GM18526 (cell line): ENCODE data around the gene SNX19.

Experiments
- POLR2A ChIP-seq: IDR thresholded peaks from 3 replicates; pipeline ENCODE4 v1.6.1; 2011; ENCODE audit not compliant: insufficient read length; ENCODE audit errors: extremely low read depth

SNX19 gene

DNA sequence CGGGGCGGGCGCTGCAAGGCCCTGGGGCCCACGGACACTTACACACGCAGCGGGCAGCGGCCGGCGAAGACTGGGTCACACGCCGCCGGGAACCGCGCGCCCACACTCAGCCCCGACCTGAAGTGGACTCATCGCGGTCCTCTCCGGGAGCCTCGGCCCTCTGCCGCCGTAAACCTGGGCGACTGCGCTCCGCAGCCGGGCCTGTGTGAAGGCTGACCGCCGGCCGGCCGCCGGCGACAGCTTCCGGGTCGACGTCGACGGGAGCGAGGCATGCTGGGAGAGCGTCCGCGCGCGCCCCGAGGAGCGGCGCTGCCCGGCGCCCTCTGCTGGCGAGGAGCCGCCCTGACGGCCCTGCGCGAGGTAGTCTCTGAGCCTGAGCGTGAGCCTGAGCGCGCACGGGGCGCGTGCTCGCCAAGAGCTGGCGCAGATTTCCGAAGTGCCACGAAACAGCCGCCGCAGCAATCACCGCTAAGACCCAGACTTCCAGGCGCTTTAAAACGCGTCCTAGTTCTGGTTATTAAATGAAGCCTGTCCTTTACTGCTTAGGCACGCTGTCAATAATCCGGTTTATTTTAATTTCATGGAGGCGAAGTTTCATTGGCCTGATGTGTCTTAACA lies at the start of gene SNX19:
Gene SNX19 (minus strand): TSS at position 242 of the 618 bp plus-strand sequence. CDS start 540 bp downstream, outside the sequence.
- peak; percentile 88 for TF ChIP-seq POLR2A

- TF ChIP-seq POLR2A, result no peak
Observed at GRCh38 chr11:130964058-130964792, 47.9 kb upstream of the SNX19 start.

DNA sequence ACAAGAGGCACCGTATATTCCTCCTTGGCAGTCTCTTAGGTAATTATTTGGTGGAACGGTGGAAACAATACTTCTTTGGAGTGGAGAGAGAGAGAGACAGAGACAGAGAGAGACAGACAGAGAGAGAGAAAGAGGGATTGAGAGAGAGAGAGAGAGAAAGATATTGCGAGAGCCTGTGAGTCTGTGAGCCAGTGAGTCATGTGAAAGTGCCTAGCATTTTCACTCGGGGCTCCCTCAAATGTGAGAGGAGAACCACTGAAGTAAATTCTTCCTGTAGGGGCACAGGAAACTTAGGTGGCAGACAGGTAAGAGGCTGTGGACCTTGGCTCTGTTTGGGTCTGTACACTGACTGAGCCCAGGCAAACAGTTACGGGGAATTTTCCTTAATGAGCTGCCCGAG lies 31.6 kb upstream of the SNX19 start:
- TF ChIP-seq POLR2A, result no peak

DNA sequence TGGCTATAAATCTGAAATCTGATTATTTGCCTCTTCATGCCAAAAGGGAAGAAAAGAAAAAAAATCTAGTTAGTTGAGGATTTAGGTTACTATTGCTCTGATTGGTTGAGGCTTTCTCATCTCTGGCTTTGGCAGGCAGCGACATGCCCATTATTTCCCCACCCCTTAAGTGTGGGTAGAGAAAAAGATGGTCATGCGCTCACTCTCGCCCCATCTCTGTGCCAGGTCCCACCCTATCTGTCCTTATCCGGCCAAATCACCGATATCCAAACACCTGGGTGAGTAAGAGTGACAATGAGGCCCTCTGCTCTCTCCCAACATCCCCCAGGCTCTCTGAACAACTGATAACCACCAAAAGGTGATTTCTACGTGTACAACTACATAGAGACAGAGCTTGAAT lies 31.2 kb upstream of the SNX19 start:
- TF ChIP-seq POLR2A, result no peak

DNA sequence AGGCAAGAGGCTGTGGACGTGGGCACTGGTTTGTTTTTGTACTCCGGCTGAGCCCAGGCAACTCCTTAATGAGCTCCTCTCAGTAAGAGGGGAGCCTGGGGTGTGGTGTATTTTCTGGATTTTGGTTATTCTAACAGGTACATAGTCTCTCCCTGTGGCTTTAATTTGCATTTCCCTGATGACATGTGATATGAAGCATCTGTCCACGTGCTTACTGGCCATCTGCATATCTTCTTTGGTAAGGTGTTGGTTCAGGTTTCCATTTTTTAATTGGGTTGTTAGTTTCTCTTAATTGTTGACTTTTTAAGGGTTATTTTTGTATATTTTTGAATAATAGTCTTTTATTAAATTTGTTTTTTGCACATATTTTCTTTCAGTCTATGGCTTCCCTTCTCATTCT lies 30.8 kb upstream of the SNX19 start:
- no peak for TF ChIP-seq POLR2A

GRCh38 chr11:130945896-130946295 lies 29.6 kb upstream of the SNX19 start:
- TF ChIP-seq POLR2A, result no peak

GRCh38 chr11:130940706-130941105 lies 24.4 kb upstream of the SNX19 start:
- TF ChIP-seq POLR2A, result no peak

GRCh38 chr11:130937051-130937450 lies 20.8 kb upstream of the SNX19 start:
- no peak for TF ChIP-seq POLR2A

- TF ChIP-seq POLR2A, result no peak
Observed at GRCh38 chr11:130932086-130932712, 15.9 kb upstream of the SNX19 start.

DNA sequence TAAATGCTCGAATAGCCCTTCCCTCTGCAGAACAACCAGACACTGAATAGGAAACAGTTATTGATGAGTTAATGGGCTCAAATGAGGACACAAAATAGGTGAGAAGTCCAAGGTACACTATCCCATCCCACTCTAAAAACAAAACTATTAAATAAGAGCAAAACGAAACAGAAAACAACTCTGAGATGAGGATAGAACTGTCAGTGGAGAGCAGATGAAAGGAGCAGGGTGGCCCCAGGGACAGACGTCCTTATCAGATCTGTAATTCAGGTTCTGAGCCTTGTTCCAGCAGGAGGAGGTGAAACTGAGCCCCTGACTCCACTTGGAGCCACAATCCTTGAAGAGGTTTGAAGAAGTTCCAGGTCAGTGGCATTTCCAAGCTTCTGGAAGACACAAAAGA lies 8.5 kb upstream of the SNX19 start:
- TF ChIP-seq POLR2A, result no peak

- TF ChIP-seq POLR2A, result no peak
Observed at GRCh38 chr11:130918081-130918480, 1.8 kb upstream of the SNX19 start.

- no peak for TF ChIP-seq POLR2A
Observed at GRCh38 chr11:130916910-130917309, 631 bp upstream of the SNX19 start.

- no peak for TF ChIP-seq POLR2A
Observed at GRCh38 chr11:130915603-130916237, 559 bp downstream of the SNX19 start.

- TF ChIP-seq POLR2A, result no peak
Observed at GRCh38 chr11:130913268-130913667, 3.0 kb downstream of the SNX19 start.

DNA sequence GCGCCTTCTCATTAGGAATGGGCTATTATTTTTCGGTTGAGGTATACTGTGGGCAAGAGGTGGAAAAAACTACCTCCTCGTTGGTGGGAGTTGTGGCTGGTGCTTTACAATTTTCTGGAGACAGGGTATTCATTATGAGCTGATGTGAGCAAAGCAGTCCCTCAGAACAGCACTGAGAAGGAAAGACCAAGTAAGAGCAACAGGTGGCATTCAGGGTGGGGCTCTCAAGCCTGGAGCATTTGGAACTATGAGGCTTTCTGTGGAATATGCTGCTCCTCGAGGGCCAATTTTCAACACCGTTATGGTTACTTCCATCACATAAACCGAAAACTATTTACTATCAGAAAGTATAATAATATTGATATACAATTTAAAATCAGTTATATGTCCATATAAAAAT lies 3.7 kb downstream of the SNX19 start:
- no peak for TF ChIP-seq POLR2A

DNA sequence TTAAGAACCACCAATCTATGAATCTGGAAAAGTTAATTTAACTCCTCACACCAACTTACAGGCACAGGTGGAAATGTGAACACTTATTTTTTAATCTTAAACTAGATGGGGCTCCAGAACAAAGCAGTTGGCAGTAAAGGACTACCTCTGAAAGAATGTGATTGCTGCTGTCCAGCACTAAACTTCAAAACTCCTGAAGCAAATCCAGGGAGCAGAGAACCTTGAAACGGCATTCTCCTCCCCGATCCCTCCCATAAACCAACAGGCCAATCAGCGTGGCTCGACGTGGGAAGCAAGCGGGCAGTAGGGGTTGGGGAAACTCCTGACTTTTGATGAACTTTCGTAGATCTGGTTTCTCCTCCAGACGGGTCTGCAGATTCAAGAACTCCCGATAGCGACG lies 5.0 kb downstream of the SNX19 start:
- TF ChIP-seq POLR2A, result no peak
